GM12873 (cell line): ENCODE data around the gene PRR7.

ENCODE experiments used
- CTCF ChIP-seq: IDR thresholded peaks from 2 replicates; pipeline ENCODE4 v1.5.1; 2012; ENCODE audit warnings: low read depth, mild to moderate bottlenecking, moderate library complexity, low read length, control low read depth; ENCODE audit not compliant: insufficient read depth; ENCODE audit errors: missing control alignments

The PRR7 gene

GRCh38 chr5:177468329-177468684 is 21.7 kb downstream of the PRR7 start:
- no peak for TF ChIP-seq CTCF

- no peak for TF ChIP-seq CTCF
Observed at GRCh38 chr5:177468685-177469628, 22.3 kb downstream of the PRR7 start.

- TF ChIP-seq CTCF = no peak
Observed at GRCh38 chr5:177469750-177470525, 23.3 kb downstream of the PRR7 start.

GRCh38 chr5:177470759-177471536 is 24.3 kb downstream of the PRR7 start:
- no peak for TF ChIP-seq CTCF

- TF ChIP-seq CTCF = no peak
Observed at GRCh38 chr5:177471610-177472356, 25.2 kb downstream of the PRR7 start.

GRCh38 chr5:177472460-177473442 is 26.1 kb downstream of the PRR7 start:
- no peak for TF ChIP-seq CTCF
